Calu3 (cell line): ENCODE measurements around the gene CPNE6. TPM values are rescaled to one million over a fixed set of nuclear protein-coding genes. Genes with fewer than 3 reads are reported as not detected.

Source experiments
- BruUV-seq: library from RNA; stranded (reverse); fragments of 400-500 nt; replicated peaks from 2 replicates; lab custom pipeline; 2021; lab: Mats Ljungman, UMichigan
- CTCF ChIA-PET: fragments of 300-600 bp; sonication (Branson Sonifier 250); formaldehyde crosslinking; loops from one replicate; lab custom pipeline; 2022; ENCODE audit warnings: antibody characterized with exemption; lab: Charles Lee
- DNase-seq: peaks from one replicate; pipeline ENCODE4 v3.0.0; 2022
- H3K27ac Mint-ChIP-seq: one replicate; pipeline ENCODE4 v1.8.0; 2022; ENCODE audit warnings: mixed read lengths; ENCODE audit not compliant: unreplicated experiment
- H3K27me3 Mint-ChIP-seq: one replicate; pipeline ENCODE4 v1.8.0; 2022; ENCODE audit warnings: mixed read lengths; ENCODE audit not compliant: unreplicated experiment
- H3K36me3 Mint-ChIP-seq: one replicate; pipeline ENCODE4 v1.8.0; 2022; ENCODE audit warnings: mild to moderate bottlenecking, moderate library complexity, mixed read lengths; ENCODE audit not compliant: insufficient read depth, unreplicated experiment
- H3K4me1 Mint-ChIP-seq: one replicate; pipeline ENCODE4 v1.8.0; 2022; ENCODE audit warnings: mild to moderate bottlenecking, low read depth, mixed read lengths; ENCODE audit not compliant: unreplicated experiment
- H3K4me3 Mint-ChIP-seq: one replicate; pipeline ENCODE4 v1.8.0; 2022; ENCODE audit warnings: mild to moderate bottlenecking, low read depth, moderate library complexity, mixed read lengths; ENCODE audit not compliant: unreplicated experiment
- H3K9me3 Mint-ChIP-seq: one replicate; pipeline ENCODE4 v1.8.0; 2022; ENCODE audit warnings: low read depth, mixed read lengths; ENCODE audit not compliant: unreplicated experiment
- intact Hi-C: fragments of 100-400 bp; cut with micrococcal nuclease; formaldehyde crosslinking; loops from one replicate; pipeline ENCODE4 v1.10.0; 2022; ENCODE audit not compliant: unreplicated experiment
- total RNA-seq: library from RNA; stranded (reverse); gene quantifications from 2 replicates; pipeline ENCODE4 v1.2.3, GENCODE V29; 2022
- TF ChIP-seq, protein P1 (sequence below): fragments of 200-600 bp; IDR thresholded peaks from one replicate; pipeline ENCODE4 v1.8.0; 2022; ENCODE audit warnings: antibody characterized with exemption; ENCODE audit not compliant: unreplicated experiment

Gene CPNE6
- total RNA-seq, 1 experiment from 2014 or later = not detected

DNA sequence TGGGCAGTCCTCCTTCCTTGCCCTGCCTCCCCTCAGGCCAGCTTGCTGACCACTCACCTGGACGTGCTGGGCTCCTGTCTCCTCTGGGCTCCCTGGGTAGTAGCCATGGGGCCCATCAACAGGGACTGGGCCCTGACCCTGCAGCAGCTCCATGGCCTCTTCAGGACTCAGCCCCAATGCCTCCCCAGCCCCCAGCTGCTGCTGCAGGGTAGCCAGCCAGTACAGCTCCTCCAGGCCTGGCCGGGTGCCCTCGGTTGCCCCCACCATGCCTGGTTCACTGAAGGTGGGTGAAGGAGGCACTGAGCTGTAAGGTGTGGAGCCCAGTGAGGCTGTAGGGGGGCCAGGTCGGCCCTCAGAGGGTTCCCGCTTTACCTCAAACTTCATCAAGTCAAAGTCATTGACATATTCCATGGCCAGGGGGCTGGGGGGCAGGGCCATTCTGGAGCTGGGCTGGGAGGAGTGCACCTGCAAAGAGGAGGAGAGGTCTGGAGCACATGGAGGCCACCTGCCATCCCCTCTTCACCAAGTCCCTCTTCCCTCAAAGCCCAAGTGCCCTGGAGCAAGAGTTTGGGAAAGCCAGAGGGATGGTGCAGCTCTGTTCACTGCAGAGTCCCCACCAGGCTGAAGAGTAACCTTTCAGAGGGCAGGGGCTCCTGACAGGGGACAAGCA lies 11.2 kb downstream of the CPNE6 start:
- peaks cover 9% of the 10 kb centered on the region for H3K36me3 Mint-ChIP-seq
- TF ChIP-seq, protein P1, sequence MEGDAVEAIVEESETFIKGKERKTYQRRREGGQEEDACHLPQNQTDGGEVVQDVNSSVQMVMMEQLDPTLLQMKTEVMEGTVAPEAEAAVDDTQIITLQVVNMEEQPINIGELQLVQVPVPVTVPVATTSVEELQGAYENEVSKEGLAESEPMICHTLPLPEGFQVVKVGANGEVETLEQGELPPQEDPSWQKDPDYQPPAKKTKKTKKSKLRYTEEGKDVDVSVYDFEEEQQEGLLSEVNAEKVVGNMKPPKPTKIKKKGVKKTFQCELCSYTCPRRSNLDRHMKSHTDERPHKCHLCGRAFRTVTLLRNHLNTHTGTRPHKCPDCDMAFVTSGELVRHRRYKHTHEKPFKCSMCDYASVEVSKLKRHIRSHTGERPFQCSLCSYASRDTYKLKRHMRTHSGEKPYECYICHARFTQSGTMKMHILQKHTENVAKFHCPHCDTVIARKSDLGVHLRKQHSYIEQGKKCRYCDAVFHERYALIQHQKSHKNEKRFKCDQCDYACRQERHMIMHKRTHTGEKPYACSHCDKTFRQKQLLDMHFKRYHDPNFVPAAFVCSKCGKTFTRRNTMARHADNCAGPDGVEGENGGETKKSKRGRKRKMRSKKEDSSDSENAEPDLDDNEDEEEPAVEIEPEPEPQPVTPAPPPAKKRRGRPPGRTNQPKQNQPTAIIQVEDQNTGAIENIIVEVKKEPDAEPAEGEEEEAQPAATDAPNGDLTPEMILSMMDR = no peak
- CTCF ChIA-PET = interaction anchor here (0.6 to 2.8 kb wide), 2 partner anchors 8 to 43 kb away, joined by 5 to 10 read pairs; no protein-coding TSS in a partner anchor
- no peak for DNase-seq
- peaks cover 8% of the 10 kb centered on the region for H3K4me1 Mint-ChIP-seq
- H3K27ac Mint-ChIP-seq = peak overlapping the region; percentile 49
- no TSS peak for BruUV-seq
- peaks cover 25% of the 10 kb centered on the region for H3K27me3 Mint-ChIP-seq
- no peaks in the 10 kb centered on the region for H3K9me3 Mint-ChIP-seq
- intact Hi-C loops = no loop called here
- peak overlapping the region; percentile 72 for H3K4me3 Mint-ChIP-seq

- Mint-ChIP-seq H3K27ac (no peak overlapping the region), H3K9me3 (no peaks in the 10 kb centered on the region), H3K36me3 (peaks cover 9% of the 10 kb centered on the region)
These were observed 12.1 kb downstream of the CPNE6 start for GRCh38 chr14:24083462-24083861.

GRCh38 chr14:24084440-24084839 lies 13.1 kb downstream of the CPNE6 start:
- Mint-ChIP-seq H3K27me3 (peaks cover 19% of the 10 kb centered on the region), H3K4me1 (peaks cover 8% of the 10 kb centered on the region), H3K9me3 (no peaks in the 10 kb centered on the region), H3K36me3 (peaks cover 9% of the 10 kb centered on the region), H3K4me3 (no peak overlapping the region), H3K27ac (no peak overlapping the region)
- BruUV-seq = no TSS peak
- DNase-seq = no peak
- TF ChIP-seq, protein P1 = no peak
- intact Hi-C loops = no loop called here
- CTCF ChIA-PET = no interaction called here

More at GRCh38 chr14:24083462-24083861, 12.1 kb downstream of the CPNE6 start:
- Mint-ChIP-seq H3K4me1 (peaks cover 8% of the 10 kb centered on the region), H3K27me3 (peaks cover 26% of the 10 kb centered on the region), H3K4me3 (no peak overlapping the region)
- CTCF ChIA-PET = no interaction called here
- BruUV-seq = no TSS peak
- TF ChIP-seq, protein P1 = no peak
- DNase-seq = no peak
- intact Hi-C loops = no loop called here

DNA sequence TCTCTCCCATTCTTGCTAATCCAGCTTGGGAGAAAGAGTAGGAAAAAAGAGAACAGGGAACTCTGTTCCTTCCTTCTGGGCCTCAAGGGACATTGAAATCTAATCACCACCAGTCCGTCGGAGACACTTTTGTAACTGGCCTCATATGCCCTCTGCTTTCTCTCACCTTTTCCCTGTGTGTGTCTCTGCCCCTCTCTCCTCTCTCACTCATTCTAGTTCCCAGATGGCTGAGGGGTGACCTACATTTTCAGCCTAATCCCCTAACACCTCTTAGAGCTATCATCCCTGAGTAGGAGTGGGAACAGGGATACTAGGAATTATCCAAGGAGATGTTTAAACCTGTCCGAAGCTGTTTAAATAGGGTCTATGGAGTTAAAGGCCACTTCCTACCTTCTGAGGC lies 13.9 kb downstream of the CPNE6 start:
- Mint-ChIP-seq H3K36me3 (peaks cover 9% of the 10 kb centered on the region), H3K27ac (no peak overlapping the region), H3K4me1 (peaks cover 8% of the 10 kb centered on the region), H3K4me3 (no peak overlapping the region), H3K27me3 (peaks cover 14% of the 10 kb centered on the region), H3K9me3 (no peaks in the 10 kb centered on the region)
- CTCF ChIA-PET = no interaction called here
- BruUV-seq = no TSS peak
- intact Hi-C loops = no loop called here
- DNase-seq = no peak
- TF ChIP-seq, protein P1 = no peak
